ENCODE data around the gene HERC5. TPM values are rescaled to one million over a fixed set of nuclear protein-coding genes. Genes with fewer than 3 reads are reported as not detected.

Gene HERC5
- total and polyA plus RNA-seq, 2 donors (not counting 1 experiment from before 2014, with no cell fraction given), result 0.23 to 3.3 TPM

GRCh38 chr4:88497859-88498409 is 41.0 kb downstream of the HERC5 start:
- Histone ChIP-seq H3K4me2 (ENCODE audit: extremely low read depth, insufficient read depth, low read length) (no peak overlapping the region), H3K36me3 (ENCODE audit: control insufficient read depth, insufficient read depth, low read length) (no peaks in the 10 kb centered on the region), H3K4me3 (replicated peaks in 1 of 4; ENCODE audit: control extremely low read depth in 1 of 4, insufficient read depth in 1 of 4, low read depth in 3 of 4, low read length in 4 of 4) (no peak overlapping the region), H4K20me1 (ENCODE audit: control insufficient read depth, extremely low read depth, insufficient read depth, low read length) (no peaks in the 10 kb centered on the region), H3K27ac (ENCODE audit: insufficient read depth, low read length) (no peak overlapping the region), H2AFZ (ENCODE audit: low read length) (no peak overlapping the region), H3K9me3 (ENCODE audit: control insufficient read depth, insufficient read depth, low read depth, low read length) (no peaks in the 10 kb centered on the region), H3K27me3 (ENCODE audit: control insufficient read depth, insufficient read depth, low read length) (no peaks in the 10 kb centered on the region), H3K79me2 (ENCODE audit: control insufficient read depth, insufficient read depth, low read length) (no peaks in the 10 kb centered on the region), H3K4me1 (ENCODE audit: control insufficient read depth, extremely low read depth, insufficient read depth, low read length) (no peaks in the 10 kb centered on the region), H3K9ac (ENCODE audit: insufficient read depth, low read length) (no peak overlapping the region)
- TF ChIP-seq EZH2 (IDR thresholded peaks at IDR 0.05; ENCODE audit: low read length, missing control alignments), result no peak
- DNase-seq (ENCODE audit: low read depth in 2 of 2), result no peak

- no peaks in the 10 kb centered on the region for H3K36me3 ChIP-seq (ENCODE audit: control insufficient read depth, insufficient read depth, low read length)
- H3K4me3 ChIP-seq (replicated peaks in 1 of 4; ENCODE audit: control extremely low read depth in 1 of 4, insufficient read depth in 1 of 4, low read depth in 3 of 4, low read length in 4 of 4), result no peak overlapping the region
- H3K9me3 ChIP-seq (ENCODE audit: control insufficient read depth, insufficient read depth, low read depth, low read length), result no peaks in the 10 kb centered on the region
- no peak overlapping the region for H2AFZ ChIP-seq (ENCODE audit: low read length)
- no peaks in the 10 kb centered on the region for H3K4me1 ChIP-seq (ENCODE audit: control insufficient read depth, extremely low read depth, insufficient read depth, low read length)
- no peaks in the 10 kb centered on the region for H4K20me1 ChIP-seq (ENCODE audit: control insufficient read depth, extremely low read depth, insufficient read depth, low read length)
- H3K79me2 ChIP-seq (ENCODE audit: control insufficient read depth, insufficient read depth, low read length), result no peaks in the 10 kb centered on the region
- TF ChIP-seq EZH2 (IDR thresholded peaks at IDR 0.05; ENCODE audit: low read length, missing control alignments) (no peak), CTCF (conservative IDR thresholded peaks at IDR 0.05 in 1 of 2, IDR thresholded peaks at IDR 0.05 in 1 of 2; ENCODE audit: low read depth in 1 of 2, low read length in 2 of 2) (no peak)
- no peak overlapping the region for H3K4me2 ChIP-seq (ENCODE audit: extremely low read depth, insufficient read depth, low read length)
- no peak overlapping the region for H3K9ac ChIP-seq (ENCODE audit: insufficient read depth, low read length)
- no peaks in the 10 kb centered on the region for H3K27me3 ChIP-seq (ENCODE audit: control insufficient read depth, insufficient read depth, low read length)
- DNase-seq (ENCODE audit: low read depth in 2 of 2), result no peak
- no peak overlapping the region for H3K27ac ChIP-seq (ENCODE audit: insufficient read depth, low read length)
Observed at GRCh38 chr4:88503344-88503743, 46.4 kb downstream of the HERC5 start.

DNA sequence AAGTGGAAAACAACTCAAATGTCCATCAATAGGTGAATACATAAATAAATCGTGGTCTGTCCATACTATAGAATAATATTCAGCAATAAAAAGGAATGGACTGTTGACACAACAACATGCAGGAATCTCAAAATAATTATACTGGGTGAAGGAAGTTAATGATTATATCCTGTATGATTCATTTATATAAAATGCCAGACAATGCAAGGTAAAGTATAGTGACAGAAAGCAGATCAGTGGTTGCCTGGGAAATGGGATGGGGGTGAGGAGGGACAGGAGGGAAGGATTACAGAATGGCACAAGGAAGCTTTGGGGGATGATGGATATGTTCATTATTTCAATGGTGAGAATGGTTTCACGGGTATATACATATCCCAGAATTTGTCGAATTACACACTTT is 54.3 kb downstream of the HERC5 start:
- H3K36me3 ChIP-seq (ENCODE audit: control insufficient read depth, insufficient read depth, low read length), result no peaks in the 10 kb centered on the region
- no peak for TF ChIP-seq EZH2 (IDR thresholded peaks at IDR 0.05; ENCODE audit: low read length, missing control alignments)
- TF ChIP-seq CTCF (conservative IDR thresholded peaks at IDR 0.05 in 1 of 2, IDR thresholded peaks at IDR 0.05 in 1 of 2; ENCODE audit: low read depth in 1 of 2, low read length in 2 of 2), result no peak
- no peaks in the 10 kb centered on the region for H3K4me1 ChIP-seq (ENCODE audit: control insufficient read depth, extremely low read depth, insufficient read depth, low read length)
- H3K27me3 ChIP-seq (ENCODE audit: control insufficient read depth, insufficient read depth, low read length), result no peaks in the 10 kb centered on the region
- no peaks in the 10 kb centered on the region for H4K20me1 ChIP-seq (ENCODE audit: control insufficient read depth, extremely low read depth, insufficient read depth, low read length)
- H3K4me3 ChIP-seq (replicated peaks in 1 of 4; ENCODE audit: control extremely low read depth in 1 of 4, insufficient read depth in 1 of 4, low read depth in 3 of 4, low read length in 4 of 4), result no peak overlapping the region
- no peak overlapping the region for H3K27ac ChIP-seq (ENCODE audit: insufficient read depth, low read length)
- no peak overlapping the region for H2AFZ ChIP-seq (ENCODE audit: low read length)
- H3K9ac ChIP-seq (ENCODE audit: insufficient read depth, low read length), result no peak overlapping the region
- no peaks in the 10 kb centered on the region for H3K9me3 ChIP-seq (ENCODE audit: control insufficient read depth, insufficient read depth, low read depth, low read length)
- no peak overlapping the region for H3K4me2 ChIP-seq (ENCODE audit: extremely low read depth, insufficient read depth, low read length)
- no peak for DNase-seq (ENCODE audit: low read depth in 2 of 2)
- no peaks in the 10 kb centered on the region for H3K79me2 ChIP-seq (ENCODE audit: control insufficient read depth, insufficient read depth, low read length)
